NCI-H146 (cell line): ENCODE measurements around the gene FBN2.
"Not testable (repeated sequence)": the region's sequence is repeated elsewhere in the genome, so short reads cannot be mapped to it uniquely, and the experiment has no call there.

ENCODE experiments used
- DNase-seq: peaks from one replicate; lab custom pipeline; 2025; lab: John Stamatoyannopoulos, UW

FBN2 gene

DNA sequence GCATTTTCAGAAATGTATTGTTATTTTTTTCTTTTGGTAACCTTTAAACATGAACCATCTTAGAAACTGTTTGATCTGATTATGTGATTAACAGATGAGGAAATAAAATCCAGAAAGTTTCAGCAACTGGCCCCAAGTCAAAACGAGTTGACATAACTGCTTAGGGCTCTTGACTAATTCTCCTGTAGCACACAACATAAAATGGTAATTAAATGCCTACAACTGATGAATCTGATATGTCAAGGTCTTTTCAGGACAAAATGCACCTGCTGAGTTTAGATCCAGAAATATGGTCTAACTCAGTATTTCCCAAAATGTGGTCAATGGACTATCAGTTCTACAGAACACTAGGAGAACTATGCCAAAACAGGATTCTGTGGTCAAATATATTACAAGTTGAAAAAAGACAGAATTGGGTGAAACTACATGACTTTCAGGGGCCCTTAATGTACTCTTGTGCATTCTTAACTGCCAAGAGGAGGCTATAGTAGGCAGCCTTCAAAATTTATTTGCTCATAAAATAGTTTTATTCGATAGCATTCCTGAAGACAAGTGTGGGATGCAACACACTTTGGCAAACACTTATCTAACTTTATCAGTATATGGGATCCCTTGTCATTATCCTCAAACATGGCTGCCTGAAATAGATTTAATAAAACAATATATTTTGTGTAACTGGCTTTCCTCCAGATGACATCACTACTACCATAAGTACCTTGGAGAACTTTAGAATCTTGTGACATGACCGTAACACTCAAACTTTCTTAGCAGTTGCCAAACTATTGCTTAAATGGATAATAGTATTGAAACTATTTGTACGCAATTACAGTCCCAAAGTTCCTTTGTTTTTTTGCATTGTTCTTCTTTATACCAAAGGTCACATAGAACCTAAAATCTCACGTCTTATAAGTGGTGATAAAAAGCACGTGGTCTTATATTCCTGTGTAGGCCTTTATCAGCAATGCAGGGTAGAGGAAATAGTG lies 59.4 kb downstream of the FBN2 start:
- no peak for DNase-seq

DNA sequence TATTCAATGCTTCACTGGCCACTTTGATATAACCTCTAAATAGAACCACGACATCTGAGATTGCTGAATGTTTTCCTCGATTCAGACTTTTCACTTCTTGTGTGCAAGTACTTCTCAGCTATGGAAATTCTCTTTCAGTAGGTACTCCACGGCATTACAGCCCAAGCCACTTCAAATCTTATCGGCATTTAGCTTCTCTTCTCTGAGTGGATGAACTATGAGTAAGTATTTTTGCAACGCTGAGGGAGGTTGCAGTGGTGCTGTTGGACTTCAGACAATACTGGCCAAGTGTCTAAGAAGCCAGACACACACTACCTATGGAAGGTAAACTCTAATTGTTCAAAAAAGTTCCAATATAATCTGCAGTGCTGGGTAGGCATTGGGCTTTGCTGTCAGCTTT lies 60.1 kb downstream of the FBN2 start:
- DNase-seq: no peak

GRCh38 chr5:128475693-128476092 lies 62.4 kb downstream of the FBN2 start:
- no peak for DNase-seq

GRCh38 chr5:128472919-128473318 lies 65.1 kb downstream of the FBN2 start:
- no peak for DNase-seq

- no peak for DNase-seq
Observed at GRCh38 chr5:128472036-128472435, 66.0 kb downstream of the FBN2 start.

- no peak for DNase-seq
Observed at GRCh38 chr5:128470663-128471062, 67.4 kb downstream of the FBN2 start.

- DNase-seq: no peak
Observed at GRCh38 chr5:128469912-128470311, 68.1 kb downstream of the FBN2 start.

DNA sequence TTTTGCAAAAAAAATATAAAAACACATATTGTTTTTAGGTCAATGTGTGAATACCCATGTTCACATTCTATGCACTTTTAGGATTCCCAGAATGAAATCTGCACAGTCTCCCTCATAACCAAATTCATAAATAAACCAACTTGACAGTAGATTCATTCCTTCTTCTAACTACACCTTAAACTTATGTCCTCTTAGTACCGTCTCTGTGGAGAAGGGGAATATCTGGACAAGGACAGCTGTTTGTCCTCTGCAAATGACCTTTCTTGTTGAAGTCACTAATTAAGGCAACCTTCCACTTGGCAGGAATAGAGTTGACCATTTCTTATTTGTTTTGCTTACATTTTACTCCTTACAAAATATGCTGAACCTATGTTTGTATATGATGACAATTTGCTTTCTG lies 71.1 kb downstream of the FBN2 start:
- DNase-seq: no peak

DNA sequence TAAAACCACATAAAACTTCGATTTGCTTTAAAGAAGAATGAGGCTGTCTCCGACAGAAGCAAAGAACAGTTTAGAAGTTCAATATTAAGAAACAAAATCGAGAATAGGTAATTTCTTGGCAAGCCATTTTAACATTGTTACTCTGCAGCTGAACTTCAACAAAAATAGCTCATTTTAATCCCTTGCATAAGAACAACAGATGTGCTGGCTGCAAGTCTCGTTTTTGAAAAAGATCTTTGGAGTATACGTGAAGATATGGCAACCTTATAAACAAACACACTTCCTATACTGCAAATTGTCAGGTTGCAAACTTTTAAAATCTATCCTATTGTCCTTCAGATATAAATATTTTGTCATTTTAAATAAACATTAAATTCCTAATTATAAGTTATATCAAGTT lies 71.5 kb downstream of the FBN2 start:
- DNase-seq: no peak

DNA sequence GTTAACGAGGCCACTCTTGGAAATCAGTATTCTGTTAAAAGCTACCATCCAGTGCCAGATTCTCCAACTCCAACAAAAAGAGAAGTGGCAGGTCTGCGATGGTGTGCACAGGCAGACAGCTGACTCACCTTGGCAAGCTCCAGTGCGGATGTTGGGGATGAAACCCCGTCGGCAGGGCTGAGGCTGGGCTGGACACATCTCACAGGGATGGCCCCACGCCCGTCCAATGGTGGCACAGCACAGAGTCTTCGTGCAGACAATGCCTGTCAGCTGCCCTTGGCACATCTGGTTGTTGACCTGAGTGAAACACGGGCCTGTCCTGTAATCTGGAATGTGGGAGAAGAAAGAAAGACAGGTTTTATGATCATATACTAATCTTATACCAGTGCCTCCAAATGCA lies 73.4 kb downstream of the FBN2 start:
- DNase-seq: no peak

- DNase-seq: no peak
Observed at GRCh38 chr5:128462330-128462729, 75.7 kb downstream of the FBN2 start.

DNA sequence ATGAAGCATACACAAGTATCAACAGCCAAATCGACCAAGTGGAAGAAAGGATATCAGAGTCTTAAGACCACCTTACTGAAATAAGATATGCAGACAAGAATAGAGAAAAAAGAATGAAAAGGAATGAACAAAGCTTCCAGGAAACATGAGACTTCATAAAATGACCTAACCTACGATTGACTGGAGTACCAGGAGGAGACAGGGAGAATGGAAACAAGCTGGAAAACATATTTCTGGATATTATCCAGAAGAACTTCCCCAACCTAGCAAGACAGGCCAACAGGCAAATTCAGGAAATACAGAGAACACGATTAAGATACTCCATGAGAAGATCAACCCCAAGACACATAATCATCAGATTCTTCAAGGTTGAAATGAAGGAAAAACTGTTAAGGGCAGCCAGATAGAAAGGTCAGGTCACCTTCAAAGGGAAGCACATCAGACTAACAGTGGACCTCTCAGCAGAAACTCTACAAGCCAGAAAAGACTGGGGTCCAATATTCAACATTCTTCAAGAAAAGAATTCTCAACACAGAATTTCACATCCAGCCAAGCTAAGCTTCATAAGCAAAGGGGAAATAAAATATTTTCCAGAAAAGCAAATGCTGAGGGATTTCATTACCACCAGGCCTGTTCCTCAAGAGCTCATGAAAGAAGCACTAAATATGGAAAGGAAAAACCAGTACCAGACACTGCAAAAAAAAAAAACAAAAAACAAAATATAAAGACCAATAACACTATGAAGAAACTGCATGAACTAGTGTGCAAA lies 80.7 kb downstream of the FBN2 start:
- not testable (repeated sequence) for DNase-seq

GRCh38 chr5:128455841-128456361 lies 82.1 kb downstream of the FBN2 start:
- peak; percentile 58 for DNase-seq

GRCh38 chr5:128453121-128453520 lies 84.9 kb downstream of the FBN2 start:
- DNase-seq: no peak

GRCh38 chr5:128447224-128447623 lies 90.8 kb downstream of the FBN2 start:
- not testable (repeated sequence) for DNase-seq

DNA sequence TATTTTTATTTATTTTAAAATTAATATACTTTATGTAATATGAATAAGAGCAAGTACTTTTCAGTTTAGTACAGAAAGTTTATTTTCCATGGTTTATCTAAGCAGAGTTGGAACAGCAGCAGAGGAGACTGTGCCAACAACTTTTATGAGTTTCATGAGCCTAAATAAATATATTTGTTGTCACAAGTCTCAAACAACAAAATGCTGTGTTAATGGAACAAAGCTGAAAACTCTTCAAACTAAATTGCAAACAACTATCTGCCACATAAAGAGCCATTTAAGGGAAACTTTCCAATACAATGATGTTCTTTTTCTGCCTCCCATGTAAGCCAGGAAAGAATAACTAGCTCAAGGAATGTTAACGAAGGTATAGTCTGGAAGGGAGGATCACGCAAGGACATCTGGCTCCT lies 96.1 kb downstream of the FBN2 start:
- DNase-seq: no peak

DNA sequence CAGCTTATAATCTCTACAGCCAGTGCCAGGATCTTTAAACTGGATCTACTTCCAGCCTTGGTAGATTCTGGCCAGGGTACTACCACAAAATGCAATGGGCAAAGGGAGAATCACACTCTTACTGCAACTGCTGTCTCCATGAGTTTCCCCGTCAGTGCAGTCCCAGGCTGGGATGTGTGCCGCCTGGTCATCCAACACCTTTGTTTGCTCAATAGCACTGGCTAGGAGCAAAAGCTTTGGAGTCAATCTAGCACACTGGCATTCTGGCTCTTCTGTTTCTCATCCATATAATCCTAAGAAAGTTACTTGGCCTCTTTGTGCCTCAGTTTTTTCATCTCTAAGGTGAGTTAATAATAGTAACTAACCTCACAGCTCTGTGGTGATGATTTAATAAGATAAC lies 96.9 kb downstream of the FBN2 start:
- no peak for DNase-seq

- DNase-seq: no peak
Observed at GRCh38 chr5:128436749-128437188, 101.3 kb downstream of the FBN2 start.

DNA sequence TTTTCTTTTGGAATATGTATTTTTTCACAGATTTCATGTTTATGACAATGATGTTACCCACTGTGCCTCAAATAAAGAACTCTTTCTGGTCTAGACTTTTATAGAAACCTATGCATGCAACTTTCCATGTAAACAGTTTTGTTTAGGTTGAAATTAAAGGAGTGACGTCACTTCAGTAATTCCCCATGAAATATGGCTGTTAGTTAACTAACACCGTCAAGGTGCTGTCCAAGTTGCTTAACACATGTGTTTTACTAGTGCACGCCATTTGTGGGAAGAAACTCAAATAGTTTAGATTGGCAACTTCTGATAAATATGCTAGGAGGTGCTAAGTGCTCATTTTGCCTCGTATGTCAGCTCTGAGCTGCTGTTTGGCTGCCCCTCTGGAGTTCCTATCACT lies 102.2 kb downstream of the FBN2 start:
- no peak for DNase-seq

DNA sequence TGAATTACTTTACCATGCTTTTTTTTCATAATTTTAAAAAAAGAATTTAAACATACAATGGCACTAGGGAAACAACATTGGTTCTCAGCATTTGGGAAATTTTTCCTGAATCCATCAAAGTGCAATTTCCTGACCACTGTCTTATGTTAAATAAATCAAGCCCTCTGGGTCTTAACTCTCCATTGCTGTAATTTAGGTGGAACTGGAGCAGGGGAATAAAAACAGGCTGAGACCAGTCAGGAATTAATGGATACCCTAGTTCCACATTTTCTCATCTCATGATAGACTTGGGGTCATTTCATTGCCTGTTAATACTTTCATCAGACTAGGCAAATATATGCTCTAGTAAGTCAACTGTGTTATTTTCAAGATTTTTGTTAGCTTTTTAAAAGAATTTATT lies 103.1 kb downstream of the FBN2 start:
- no peak for DNase-seq

- no peak for DNase-seq
Observed at GRCh38 chr5:128432913-128433440, 105.1 kb downstream of the FBN2 start.

- DNase-seq: no peak
Observed at GRCh38 chr5:128427921-128428320, 110.1 kb downstream of the FBN2 start.
